Activated T-cell treated with anti-CD3 and anti-CD28 coated beads, Interleukin-2, amount 50 U/mL, for 4 hours (primary cell): ENCODE measurements around the gene CCDC14. TPM values are rescaled to one million over a fixed set of nuclear protein-coding genes. Genes with fewer than 3 reads are reported as not detected.
"Not testable (repeated sequence)": the region's sequence is repeated elsewhere in the genome, so short reads cannot be mapped to it uniquely, and the experiment has no call there.

Experiments
- ATAC-seq, 2 donors: fragments of 200-7000 bp; cut with Tn5 transposase; one replicate each; pipeline ENCODE4 v1.10.0; 2021
- DNase-seq: peaks from one replicate; pipeline ENCODE4 v3.0.0-alpha.2; 2020
- H3K27me3 Mint-ChIP-seq: one replicate; pipeline ENCODE4 v1.8.0; 2021; ENCODE audit warnings: low read depth, mixed read lengths
- H3K36me3 Mint-ChIP-seq: one replicate; pipeline ENCODE4 v1.8.0; 2022; ENCODE audit warnings: mixed read lengths; ENCODE audit not compliant: insufficient read depth
- H3K4me1 Mint-ChIP-seq: one replicate; pipeline ENCODE4 v1.8.0; 2021; ENCODE audit warnings: low read depth, mixed read lengths
- H3K4me3 Mint-ChIP-seq: one replicate; pipeline ENCODE4 v1.8.0; 2021; ENCODE audit warnings: mild to moderate bottlenecking, moderate library complexity, mixed read lengths
- H3K9me3 Mint-ChIP-seq: one replicate; pipeline ENCODE4 v1.8.0; 2021; ENCODE audit warnings: mixed read lengths
- total RNA-seq, 3 donors: library from RNA; stranded (reverse); gene quantifications; one replicate each; pipeline ENCODE4 v1.2.1, GENCODE V29; 2021

The CCDC14 gene
- total RNA-seq, 3 donors from 2014 or later, result 20.0 to 22.6 (median 20.5) TPM

DNA sequence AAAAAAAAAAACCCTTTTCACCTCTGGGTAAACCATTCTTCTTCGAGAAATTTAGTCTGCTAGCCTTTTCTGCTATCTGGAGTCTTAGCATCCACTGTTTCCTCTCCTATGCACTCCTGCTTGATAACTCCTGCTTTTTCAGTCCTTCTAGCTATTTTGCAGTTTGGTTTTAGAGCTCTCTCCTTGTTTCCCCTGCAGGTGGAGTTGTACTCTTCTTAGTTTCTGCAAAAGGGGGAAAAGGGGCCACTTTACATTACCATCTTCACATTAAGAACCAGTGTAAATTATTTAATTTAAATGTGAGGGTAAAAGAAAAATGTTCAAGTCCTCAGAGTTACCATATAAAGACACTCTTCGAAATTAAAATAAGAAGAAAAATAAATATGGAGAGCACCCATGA lies 53.3 kb downstream of the CCDC14 start:
- Mint-ChIP-seq H3K4me3 (no peak overlapping the region), H3K27me3 (no peaks in the 10 kb centered on the region), H3K4me1 (no peaks in the 10 kb centered on the region), H3K36me3 (no peaks in the 10 kb centered on the region), H3K9me3 (no peaks in the 10 kb centered on the region)
- ATAC-seq (no peak), DNase-seq (no peak)

DNA sequence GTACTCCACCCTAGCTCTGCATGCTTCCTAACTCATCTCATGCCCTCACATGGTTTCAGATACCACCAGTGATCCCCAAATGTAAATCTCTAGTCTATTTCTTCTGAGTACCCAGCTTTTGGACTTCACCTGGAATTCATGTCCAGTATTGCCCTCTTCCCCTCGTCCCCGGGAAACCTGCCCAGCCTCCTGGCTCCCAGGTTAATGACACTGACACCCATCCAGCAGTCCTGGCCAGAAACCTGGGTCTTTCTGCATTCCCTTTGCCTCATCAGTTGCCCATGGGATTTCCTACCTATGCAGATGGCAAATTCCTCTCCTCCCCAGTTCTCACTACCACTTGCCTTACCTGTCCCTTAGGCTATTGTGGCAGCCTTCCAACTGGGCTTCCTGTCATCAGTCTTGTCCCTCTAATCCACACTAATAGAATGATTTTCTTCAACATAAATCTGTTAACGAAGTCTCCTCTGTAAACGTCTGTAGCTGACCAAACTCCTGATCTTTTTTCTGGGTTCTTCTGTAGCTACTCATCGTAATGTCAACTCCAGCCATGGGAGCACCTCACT lies 61.6 kb downstream of the CCDC14 start:
- no peaks in the 10 kb centered on the region for H3K4me1 Mint-ChIP-seq
- H3K27me3 Mint-ChIP-seq, result peaks cover 11% of the 10 kb centered on the region
- H3K36me3 Mint-ChIP-seq, result no peaks in the 10 kb centered on the region
- no peak for DNase-seq
- H3K9me3 Mint-ChIP-seq, result no peaks in the 10 kb centered on the region
- no peak overlapping the region for H3K4me3 Mint-ChIP-seq
- no peak for ATAC-seq

DNA sequence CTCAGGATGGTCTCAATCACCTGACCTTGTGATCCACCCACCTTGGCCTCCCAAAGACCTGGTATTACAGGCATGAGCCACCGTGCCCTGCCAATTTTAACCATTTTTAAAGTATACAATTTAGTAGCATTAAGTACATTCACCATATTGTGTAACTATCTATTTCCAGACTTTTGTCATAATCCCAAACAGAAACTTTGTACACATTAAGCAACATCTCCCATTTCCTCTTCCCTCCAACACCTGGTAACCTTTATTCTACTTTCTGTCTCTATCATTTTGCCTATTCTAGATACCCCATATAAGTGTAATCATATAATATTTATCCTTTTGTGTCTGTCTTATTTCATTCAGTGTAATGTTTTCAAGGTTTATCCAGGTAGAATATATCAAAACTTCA lies 68.0 kb downstream of the CCDC14 start:
- peaks cover 11% of the 10 kb centered on the region for H3K27me3 Mint-ChIP-seq
- ATAC-seq (no peak), DNase-seq (no peak)
- H3K4me1 Mint-ChIP-seq, result no peaks in the 10 kb centered on the region
- H3K4me3 Mint-ChIP-seq, result no peak overlapping the region
- H3K36me3 Mint-ChIP-seq, result no peaks in the 10 kb centered on the region
- peaks cover 15% of the 10 kb centered on the region for H3K9me3 Mint-ChIP-seq

DNA sequence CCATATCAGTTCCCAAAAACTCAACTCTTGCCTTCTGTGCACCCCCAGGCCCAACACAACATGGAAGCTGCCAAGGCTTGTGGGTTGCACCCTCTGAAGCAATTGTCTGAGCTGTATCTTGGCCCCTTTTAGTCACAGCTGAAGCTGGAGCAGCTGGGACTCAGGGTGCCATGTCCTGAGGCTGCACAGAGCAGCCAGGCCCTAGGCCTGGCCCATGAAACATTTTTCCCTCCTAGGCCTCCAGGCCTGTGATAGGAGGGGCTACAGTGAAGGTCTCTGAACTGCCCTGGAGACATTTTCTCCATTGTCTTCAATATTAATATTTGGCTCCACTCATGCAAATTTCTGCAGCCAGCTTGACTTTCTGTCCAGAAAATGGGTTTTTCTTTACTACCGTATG lies 68.8 kb downstream of the CCDC14 start:
- DNase-seq (no peak), ATAC-seq (no peak)
- H3K36me3 Mint-ChIP-seq, result no peaks in the 10 kb centered on the region
- H3K9me3 Mint-ChIP-seq, result peaks cover 15% of the 10 kb centered on the region
- H3K4me1 Mint-ChIP-seq, result no peaks in the 10 kb centered on the region
- H3K27me3 Mint-ChIP-seq, result peaks cover 11% of the 10 kb centered on the region
- no peak overlapping the region for H3K4me3 Mint-ChIP-seq

- H3K4me3 Mint-ChIP-seq, DNase-seq, ATAC-seq, H3K4me1 Mint-ChIP-seq, H3K36me3 Mint-ChIP-seq: not testable (repeated sequence)
- peaks cover 15% of the 10 kb centered on the region for H3K9me3 Mint-ChIP-seq
- peaks cover 17% of the 10 kb centered on the region for H3K27me3 Mint-ChIP-seq
These were observed 70.0 kb downstream of the CCDC14 start for GRCh38 chr3:123890991-123891390.

DNA sequence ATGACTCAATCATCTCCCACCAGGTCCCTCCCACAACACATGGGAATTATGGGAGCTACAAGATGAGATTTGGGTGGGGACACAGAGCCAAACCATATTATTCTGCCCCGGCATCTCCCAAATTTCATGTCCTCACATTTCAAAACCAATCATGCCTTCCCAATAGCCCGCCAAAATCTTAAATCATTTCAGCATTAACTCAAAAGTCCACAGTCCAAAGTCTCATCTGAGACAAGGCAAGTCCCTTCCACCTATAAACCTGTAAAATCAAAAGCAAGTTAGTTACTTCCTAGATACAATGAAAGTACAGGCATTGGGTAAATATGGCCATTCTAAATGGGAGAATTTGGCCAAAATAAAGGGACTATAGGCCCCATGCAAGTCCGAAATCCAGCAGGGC lies 70.9 kb downstream of the CCDC14 start:
- H3K27me3 Mint-ChIP-seq, result peaks cover 19% of the 10 kb centered on the region
- not testable (repeated sequence) for DNase-seq, H3K4me1 Mint-ChIP-seq

GRCh38 chr3:123884993-123885392 lies 76.0 kb downstream of the CCDC14 start:
- Mint-ChIP-seq H3K36me3 (no peaks in the 10 kb centered on the region), H3K4me3 (no peak overlapping the region), H3K27me3 (peaks cover 56% of the 10 kb centered on the region), H3K4me1 (peaks cover 13% of the 10 kb centered on the region), H3K9me3 (peaks cover 3% of the 10 kb centered on the region)
- DNase-seq (no peak), ATAC-seq (no peak)

More for the DNA sequence above, 70.9 kb downstream of the CCDC14 start:
- H3K4me3 Mint-ChIP-seq, H3K36me3 Mint-ChIP-seq, ATAC-seq: not testable (repeated sequence)
- H3K9me3 Mint-ChIP-seq, result peaks cover 15% of the 10 kb centered on the region

- H3K27me3 Mint-ChIP-seq, result peaks cover 53% of the 10 kb centered on the region
- peaks cover 13% of the 10 kb centered on the region for H3K4me1 Mint-ChIP-seq
- H3K4me3 Mint-ChIP-seq, result peak within 1 kb of the TSS; percentile 58
- no peaks in the 10 kb centered on the region for H3K36me3 Mint-ChIP-seq
- no peak for DNase-seq
- no peaks in the 10 kb centered on the region for H3K9me3 Mint-ChIP-seq
- ATAC-seq, result peak; percentile 85 to 87
These were observed 76.7 kb downstream of the CCDC14 start, which contains the start of gene MYLK for GRCh38 chr3:123884203-123884831. Gene MYLK (minus strand): TSS chr3:123884332. CDS start chr3:123793841, 90,491 bp downstream.

DNA sequence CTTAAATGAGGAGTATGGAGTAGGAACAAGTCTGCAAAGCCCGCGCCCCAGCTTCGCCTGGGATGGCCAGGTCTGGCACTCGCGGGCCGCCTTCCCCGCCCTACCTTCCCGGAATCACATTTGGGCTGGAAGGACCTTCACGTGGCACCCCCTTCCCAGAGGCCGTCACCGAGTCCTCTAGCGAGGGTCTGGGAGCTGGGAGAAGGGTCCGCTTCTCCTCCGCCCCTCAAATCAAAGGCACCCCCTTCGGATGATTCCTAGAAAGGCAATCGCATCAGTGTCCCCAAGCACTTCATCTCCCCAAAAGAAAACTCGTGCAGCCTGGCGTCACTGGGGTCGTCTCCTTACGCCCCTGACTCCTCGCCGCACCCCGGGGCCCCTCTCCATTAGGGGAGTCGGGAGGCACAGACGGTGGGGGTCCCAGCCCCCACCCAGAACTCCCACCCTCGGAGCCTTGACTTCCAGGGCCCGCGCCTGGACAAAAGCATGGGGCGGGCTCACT lies 77.3 kb downstream of the CCDC14 start:
- no peaks in the 10 kb centered on the region for H3K9me3 Mint-ChIP-seq
- H3K36me3 Mint-ChIP-seq, result no peaks in the 10 kb centered on the region
- no peak overlapping the region for H3K4me3 Mint-ChIP-seq
- peaks cover 53% of the 10 kb centered on the region for H3K27me3 Mint-ChIP-seq
- peaks cover 13% of the 10 kb centered on the region for H3K4me1 Mint-ChIP-seq
- ATAC-seq, result no peak
- DNase-seq, result no peak

GRCh38 chr3:123883111-123883510 lies 77.9 kb downstream of the CCDC14 start:
- H3K36me3 Mint-ChIP-seq, result no peaks in the 10 kb centered on the region
- H3K4me1 Mint-ChIP-seq, result peaks cover 13% of the 10 kb centered on the region
- H3K27me3 Mint-ChIP-seq, result peaks cover 53% of the 10 kb centered on the region
- no peak for DNase-seq
- H3K4me3 Mint-ChIP-seq, result no peak overlapping the region
- no peaks in the 10 kb centered on the region for H3K9me3 Mint-ChIP-seq
- no peak for ATAC-seq

DNA sequence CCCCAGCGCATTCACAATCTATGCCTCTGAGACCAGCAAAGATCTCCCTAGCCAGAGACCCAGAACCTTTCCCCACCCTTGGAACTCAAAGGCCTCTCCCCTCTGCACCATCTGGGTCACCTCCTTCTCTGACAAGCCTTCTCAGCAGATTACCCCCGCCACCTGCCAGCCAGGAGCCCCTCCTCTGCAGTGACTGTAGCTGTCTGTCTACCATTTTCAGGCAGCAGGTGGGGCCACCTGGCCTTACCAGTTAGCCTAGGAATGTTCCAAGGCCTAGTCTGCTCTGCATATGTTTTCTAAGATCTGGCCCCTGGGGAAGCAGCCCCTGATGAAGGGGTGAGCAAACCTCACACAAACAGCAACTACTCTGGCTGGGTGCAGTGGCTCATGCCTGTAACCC lies 79.3 kb downstream of the CCDC14 start:
- peaks cover 55% of the 10 kb centered on the region for H3K27me3 Mint-ChIP-seq
- H3K4me1 Mint-ChIP-seq, result peaks cover 13% of the 10 kb centered on the region
- no peaks in the 10 kb centered on the region for H3K36me3 Mint-ChIP-seq
- no peaks in the 10 kb centered on the region for H3K9me3 Mint-ChIP-seq
- no peak overlapping the region for H3K4me3 Mint-ChIP-seq
- no peak for ATAC-seq
- no peak for DNase-seq

- DNase-seq, result no peak
- H3K4me3 Mint-ChIP-seq, result no peak overlapping the region
These were observed 79.9 kb downstream of the CCDC14 start for GRCh38 chr3:123880998-123881561.

DNA sequence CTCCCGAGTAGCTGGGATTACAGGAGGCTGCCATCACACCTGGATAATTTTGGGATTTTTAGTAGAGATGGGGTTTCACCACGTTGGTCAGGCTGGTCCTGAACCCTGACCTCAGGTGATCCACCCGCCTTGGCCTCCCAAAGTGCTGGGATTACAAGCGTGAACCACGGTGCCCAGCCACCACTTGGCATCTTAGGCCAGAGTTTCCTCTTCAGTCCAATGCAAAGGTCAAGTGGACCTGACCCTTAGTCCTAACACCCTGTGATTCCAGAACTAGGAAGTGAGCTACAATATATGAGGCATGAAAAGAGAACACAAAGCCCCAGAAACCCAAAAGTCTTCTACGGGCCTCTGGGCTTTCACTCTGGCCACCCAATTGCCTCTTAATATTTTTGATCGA lies 82.2 kb downstream of the CCDC14 start:
- H3K4me3 Mint-ChIP-seq, result no peak overlapping the region
- no peak for DNase-seq
- no peak for ATAC-seq
- H3K9me3 Mint-ChIP-seq, result no peaks in the 10 kb centered on the region
- H3K27me3 Mint-ChIP-seq, result peaks cover 40% of the 10 kb centered on the region
- H3K36me3 Mint-ChIP-seq, result no peaks in the 10 kb centered on the region
- H3K4me1 Mint-ChIP-seq, result peaks cover 10% of the 10 kb centered on the region

More at GRCh38 chr3:123880998-123881561, 79.9 kb downstream of the CCDC14 start:
- ATAC-seq, result no peak
- no peaks in the 10 kb centered on the region for H3K9me3 Mint-ChIP-seq
- peaks cover 13% of the 10 kb centered on the region for H3K4me1 Mint-ChIP-seq
- peaks cover 50% of the 10 kb centered on the region for H3K27me3 Mint-ChIP-seq
- H3K36me3 Mint-ChIP-seq, result no peaks in the 10 kb centered on the region

DNA sequence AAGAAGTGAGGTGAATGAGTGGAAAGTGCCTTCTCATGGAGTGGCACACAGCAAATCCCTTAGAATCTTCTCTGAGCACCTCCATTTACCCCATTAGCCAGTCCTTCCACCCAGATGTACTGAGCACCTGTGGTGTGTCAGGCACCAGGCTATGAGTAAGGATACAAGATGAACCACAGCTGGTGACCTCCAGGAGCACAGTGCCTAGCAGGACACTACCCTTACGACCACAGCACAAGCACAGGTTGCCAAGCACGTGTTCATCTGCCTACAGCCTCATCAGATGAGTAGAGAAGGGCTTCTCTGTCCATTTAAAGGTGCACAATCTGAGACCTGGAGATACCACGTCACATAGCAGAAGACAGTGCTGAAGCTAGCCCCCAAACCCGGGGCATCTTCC lies 83.1 kb downstream of the CCDC14 start:
- ATAC-seq, result no peak
- H3K9me3 Mint-ChIP-seq, result no peaks in the 10 kb centered on the region
- no peaks in the 10 kb centered on the region for H3K36me3 Mint-ChIP-seq
- no peak overlapping the region for H3K4me3 Mint-ChIP-seq
- peaks cover 3% of the 10 kb centered on the region for H3K4me1 Mint-ChIP-seq
- no peak for DNase-seq
- peaks cover 31% of the 10 kb centered on the region for H3K27me3 Mint-ChIP-seq

GRCh38 chr3:123877466-123877865 lies 83.6 kb downstream of the CCDC14 start:
- no peak overlapping the region for H3K4me3 Mint-ChIP-seq
- no peaks in the 10 kb centered on the region for H3K4me1 Mint-ChIP-seq
- ATAC-seq (peak in 1 of 2 donors; percentile 39), DNase-seq (no peak)
- H3K27me3 Mint-ChIP-seq, result peaks cover 26% of the 10 kb centered on the region
- no peaks in the 10 kb centered on the region for H3K36me3 Mint-ChIP-seq
- H3K9me3 Mint-ChIP-seq, result no peaks in the 10 kb centered on the region
